Panc1 (cell line): ENCODE results near the gene CALM1. TPM values are rescaled to one million over a fixed set of nuclear protein-coding genes. Genes with fewer than 3 reads are reported as not detected.

ENCODE experiments used
- ATAC-seq: fragments of 200-7000 bp; cut with Tn5 transposase; 2 replicates; pipeline ENCODE4 v1.9.1; 2020; ENCODE audit warnings: mild to moderate bottlenecking, moderate library complexity
- BruUV-seq: library from RNA; stranded (reverse); fragments of 400-500 nt; replicated peaks from 2 replicates; lab custom pipeline; 2021; lab: Mats Ljungman, UMichigan
- CTCF ChIA-PET: fragments of 300-600 bp; sonication (Branson Sonifier 250); formaldehyde crosslinking; loops from one replicate; lab custom pipeline; 2022; ENCODE audit warnings: antibody characterized with exemption; lab: Charles Lee
- POLR2A ChIA-PET: fragments of 300-600 bp; sonication (Branson Sonifier 250); formaldehyde crosslinking; loops from one replicate; lab custom pipeline; 2022; ENCODE audit warnings: antibody characterized with exemption; lab: Charles Lee
- DNase-seq: peaks from one replicate; pipeline ENCODE4 v3.0.0-alpha.2; 2010; ENCODE audit warnings: low read depth, low spot score
- H3K27ac ChIP-seq: 2 replicates; pipeline ENCODE4 v1.5.1; 2011; ENCODE audit warnings: mild to moderate bottlenecking, low read length, inconsistent platforms
- H3K27me3 ChIP-seq: fragments of 200-500 bp; sonication (Bioruptor generic); 2 replicates; pipeline ENCODE4 v1.6.0; 2014; ENCODE audit warnings: low read length, inconsistent platforms; ENCODE audit not compliant: control insufficient read depth, insufficient read depth
- H3K36me3 ChIP-seq: fragments of 200-500 bp; sonication (Bioruptor generic); 2 replicates; pipeline ENCODE4 v1.5.1; 2014; ENCODE audit warnings: inconsistent platforms, mild to moderate bottlenecking, low read length, moderate library complexity; ENCODE audit not compliant: control insufficient read depth, insufficient read depth
- H3K4me1 ChIP-seq: 2 replicates; pipeline ENCODE4 v1.5.1; 2011; ENCODE audit warnings: inconsistent platforms, mild to moderate bottlenecking, low read length, moderate library complexity; ENCODE audit not compliant: control insufficient read depth, insufficient read depth
- H3K4me3 ChIP-seq, 2 experiments: 2 replicates each; pipeline ENCODE4 v1.5.1; 2011 to 2012; ENCODE audit warnings: low read depth in 2 of 2, low read length in 2 of 2, mild to moderate bottlenecking in 2 of 2, inconsistent platforms in 1 of 2, moderate library complexity in 1 of 2
- H3K9me3 ChIP-seq: fragments of 200-500 bp; sonication (Bioruptor generic); 2 replicates; pipeline ENCODE4 v1.5.1; 2014; ENCODE audit warnings: low read depth, mild to moderate bottlenecking, inconsistent platforms, low read length, moderate library complexity; ENCODE audit not compliant: control insufficient read depth, insufficient read depth
- CTCF ChIP-seq: fragments of 450-650 bp; IDR thresholded peaks from 2 replicates; pipeline ENCODE4 v1.5.1; 2017; ENCODE audit warnings: mild to moderate bottlenecking
- POLR2AphosphoS5 ChIP-seq: IDR thresholded peaks from 2 replicates; pipeline ENCODE4 v1.6.1; 2012; ENCODE audit warnings: mild to moderate bottlenecking, low read depth, low read length, moderate library complexity
- REST ChIP-seq, 2 experiments: IDR thresholded peaks; 2 replicates each; pipeline ENCODE4 v1.6.1; 2011 to 2012; ENCODE audit warnings: low read depth in 2 of 2, control low read depth in 1 of 2, low read length in 1 of 2, mild to moderate bottlenecking in 1 of 2, moderate library complexity in 1 of 2; ENCODE audit not compliant: insufficient read depth in 1 of 2
- SIN3A ChIP-seq: IDR thresholded peaks from 2 replicates; pipeline ENCODE4 v1.6.1; 2012; ENCODE audit warnings: low read depth, mild to moderate bottlenecking, low read length, moderate library complexity, borderline replicate concordance; ENCODE audit not compliant: insufficient read depth
- TCF7L2 ChIP-seq: IDR thresholded peaks from 2 replicates; pipeline ENCODE4 v1.6.1; 2011; ENCODE audit warnings: mild to moderate bottlenecking, low read depth, low read length, inconsistent platforms
- in situ Hi-C: cut with HindIII; loops from 2 replicates; pipeline ENCODE4 v1.10.0; 2016; ENCODE audit warnings: low sequenced_read_pairs, low pct_unique_long_range_greater_than_20kb
- intact Hi-C: fragments of 100-400 bp; cut with micrococcal nuclease; formaldehyde crosslinking; loops from one replicate; pipeline ENCODE4 v1.10.0; 2022; ENCODE audit not compliant: unreplicated experiment
- total RNA-seq: library from RNA; stranded (reverse); gene quantifications from one replicate; pipeline ENCODE4 v1.2.1, GENCODE V29; 2021; ENCODE audit not compliant: unreplicated experiment

CALM1 gene
- total RNA-seq, 1 experiment from 2014 or later: 182 TPM

GRCh38 chr14:90450151-90450550, 53.3 kb downstream of the CALM1 start:
- BruUV-seq: no TSS peak
- ATAC-seq: no peak
- H3K9me3 ChIP-seq: no peaks in the 10 kb centered on the region
- H3K4me1 ChIP-seq: no peaks in the 10 kb centered on the region
- no peak for TF ChIP-seq POLR2AphosphoS5
- no peak for TF ChIP-seq SIN3A
- TF ChIP-seq TCF7L2: no peak
- no peak for TF ChIP-seq REST (IDR thresholded peaks at IDR 0.05; ENCODE audit: insufficient read depth in 1 of 2, low read depth in 2 of 2, low read length in 1 of 2)
- TF ChIP-seq CTCF: no peak
- H3K36me3 ChIP-seq: no peaks in the 10 kb centered on the region
- in situ Hi-C loops: no loop called here
- no peak overlapping the region for H3K27ac ChIP-seq
- intact Hi-C loops: no loop called here
- H3K27me3 ChIP-seq: no peaks in the 10 kb centered on the region
- no peak overlapping the region for H3K4me3 ChIP-seq
- ChIA-PET POLR2A (no interaction called here), CTCF (no interaction called here)
- DNase-seq: no peak

DNA sequence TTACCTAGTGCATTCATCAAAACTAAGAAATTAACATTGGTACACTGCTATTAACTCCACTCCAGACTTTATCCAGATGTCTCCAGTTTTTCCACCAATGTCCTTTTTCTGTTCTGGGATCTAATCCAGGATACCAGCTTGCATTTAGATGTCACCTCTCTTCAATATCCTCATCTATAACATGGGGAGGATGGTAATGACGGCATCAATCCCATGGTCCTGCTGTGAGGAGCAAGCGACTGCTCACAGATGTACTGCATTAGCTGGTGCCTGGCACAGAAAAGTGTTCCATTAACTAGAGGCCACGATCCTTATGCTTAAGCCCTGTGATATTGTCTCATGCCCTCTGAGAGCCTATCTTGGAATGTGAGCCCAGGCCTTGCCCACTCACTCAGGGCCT, 53.8 kb downstream of the CALM1 start:
- BruUV-seq: no TSS peak
- TF ChIP-seq SIN3A: no peak
- TF ChIP-seq REST (IDR thresholded peaks at IDR 0.05; ENCODE audit: insufficient read depth in 1 of 2, low read depth in 2 of 2, low read length in 1 of 2): no peak
- no peak for TF ChIP-seq TCF7L2
- no peak for TF ChIP-seq POLR2AphosphoS5
- no peak for TF ChIP-seq CTCF
- ChIA-PET CTCF (no interaction called here), POLR2A (no interaction called here)
- Histone ChIP-seq H3K4me3 (no peak overlapping the region), H3K4me1 (no peaks in the 10 kb centered on the region), H3K27me3 (no peaks in the 10 kb centered on the region), H3K36me3 (no peaks in the 10 kb centered on the region), H3K27ac (no peak overlapping the region), H3K9me3 (no peaks in the 10 kb centered on the region)
- in situ Hi-C loops (no loop called here), intact Hi-C loops (no loop called here)
- ATAC-seq (no peak), DNase-seq (no peak)
